SK-N-SH (cell line): ENCODE data around the gene ZNF512B.

ENCODE experiments used
- EZH2phosphoT487 ChIP-seq: fragments of 200-600 bp; sonication (generic); IDR thresholded peaks from 2 replicates; pipeline ENCODE4 v1.6.1; 2017; ENCODE audit warnings: low read depth, mixed run types, mild to moderate bottlenecking, antibody characterized with exemption, moderate library complexity, borderline replicate concordance
- RFX5 ChIP-seq: IDR thresholded peaks from 2 replicates; pipeline ENCODE4 v1.6.1; 2012; ENCODE audit warnings: mild to moderate bottlenecking, improper control_type of control experiment, low read length

GRCh38 chr20:63958471-63958870 is 11.3 kb downstream of the ZNF512B start:
- TF ChIP-seq EZH2phosphoT487 (no peak), RFX5 (no peak)
